Jurkat, Clone E6-1 (cell line): ENCODE data around the gene TRIP13.
A peak's percentile ranks its signal among the peaks of the same experiment; 100 is the strongest.

ENCODE experiments used
- DNase-seq: peaks from one replicate; pipeline ENCODE4 v3.0.0-alpha.2; 2011; ENCODE audit warnings: low read depth, low spot score
- H3K4me3 ChIP-seq: 2 replicates; pipeline ENCODE4 v1.5.1; 2011; ENCODE audit warnings: mild to moderate bottlenecking, low read length, control low read depth, moderate library complexity

The TRIP13 gene

GRCh38 chr5:944992-945685 lies 52.5 kb downstream of the TRIP13 start:
- H3K4me3 ChIP-seq, result no peak overlapping the region
- DNase-seq, result no peak

GRCh38 chr5:945691-946551 lies 53.2 kb downstream of the TRIP13 start:
- no peak overlapping the region for H3K4me3 ChIP-seq
- DNase-seq, result no peak

- DNase-seq, result no peak
- no peak overlapping the region for H3K4me3 ChIP-seq
These were observed 54.3 kb downstream of the TRIP13 start for GRCh38 chr5:946720-947625.

DNA sequence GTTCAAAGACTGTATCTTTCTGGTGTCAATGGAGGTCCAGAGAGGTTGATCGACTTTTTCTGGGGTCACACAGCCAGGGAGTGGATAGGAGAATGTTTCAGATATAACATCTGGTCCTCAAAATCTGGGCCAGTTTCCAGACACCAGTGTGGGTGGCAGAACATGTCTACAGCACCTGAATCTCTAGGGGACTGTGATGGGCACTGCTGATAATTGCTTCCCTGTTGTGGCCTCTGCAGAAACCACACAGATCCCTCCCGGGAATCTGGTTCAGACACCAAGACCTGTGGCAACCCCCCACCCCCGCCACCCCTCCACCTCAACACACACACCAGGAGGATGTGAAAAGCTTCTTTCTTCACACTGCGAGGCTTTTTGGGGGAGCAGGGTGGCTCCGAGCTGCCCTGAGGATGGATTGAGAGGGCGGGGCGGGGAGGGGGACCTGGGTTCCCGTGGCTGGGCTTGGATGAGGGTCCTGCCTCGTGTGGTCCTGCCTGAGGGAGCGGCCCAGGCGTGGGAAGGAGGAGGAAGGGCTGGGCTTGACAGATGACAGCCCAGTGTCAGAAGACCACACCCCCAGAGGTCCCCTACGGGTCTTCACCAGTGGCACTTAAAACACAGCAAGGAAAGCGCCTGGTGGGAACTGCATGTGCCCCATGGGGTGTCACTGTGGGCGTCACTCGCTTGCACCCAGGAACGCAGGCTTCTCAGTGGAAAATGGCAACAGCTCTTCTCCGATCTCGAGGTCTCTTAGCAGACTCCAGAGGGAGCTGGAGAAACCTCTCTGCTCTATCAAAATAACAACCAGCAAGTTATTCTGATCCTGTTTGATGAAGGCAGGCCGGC lies 55.2 kb downstream of the TRIP13 start:
- DNase-seq, result no peak
- H3K4me3 ChIP-seq, result no peak overlapping the region

DNA sequence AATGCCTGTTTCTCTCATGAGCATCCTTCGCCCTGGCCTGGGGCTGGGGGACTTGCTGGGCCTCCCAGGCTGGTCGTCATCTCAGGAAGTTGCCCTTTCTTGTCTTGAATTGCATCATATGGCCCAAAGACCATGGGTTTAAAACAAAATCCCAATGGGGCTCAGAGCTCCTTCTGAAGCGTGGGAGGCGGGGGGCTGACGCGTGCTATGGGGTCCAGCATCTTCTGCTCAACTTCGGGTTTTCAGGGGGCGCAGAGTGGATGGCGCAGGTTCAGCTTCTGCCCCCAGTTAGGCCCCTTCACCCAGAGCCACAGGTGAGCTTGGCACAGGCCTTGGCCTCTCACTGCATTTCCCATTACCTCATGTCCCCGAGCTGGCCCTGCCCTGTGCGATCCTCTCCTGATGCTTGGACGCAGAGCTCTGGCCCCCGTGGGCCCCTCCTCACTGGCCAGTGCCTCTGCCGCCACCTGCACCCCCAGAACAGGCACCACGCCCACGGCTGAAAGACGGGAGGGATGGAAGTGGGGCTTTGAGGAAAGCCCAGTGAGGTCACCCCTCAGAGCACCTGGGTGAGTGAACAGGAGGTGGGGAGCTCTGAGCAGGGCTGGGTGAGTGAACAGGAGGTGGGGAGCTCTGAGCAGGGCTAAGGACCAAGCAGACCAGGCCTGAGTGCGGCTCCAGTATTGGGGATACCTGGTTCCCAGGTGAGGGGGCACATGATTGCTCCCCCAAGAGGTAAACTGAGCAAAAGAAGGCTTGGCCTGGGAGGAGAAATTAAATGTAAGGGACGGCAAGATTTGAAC lies 56.0 kb downstream of the TRIP13 start:
- no peak for DNase-seq
- no peak overlapping the region for H3K4me3 ChIP-seq

DNA sequence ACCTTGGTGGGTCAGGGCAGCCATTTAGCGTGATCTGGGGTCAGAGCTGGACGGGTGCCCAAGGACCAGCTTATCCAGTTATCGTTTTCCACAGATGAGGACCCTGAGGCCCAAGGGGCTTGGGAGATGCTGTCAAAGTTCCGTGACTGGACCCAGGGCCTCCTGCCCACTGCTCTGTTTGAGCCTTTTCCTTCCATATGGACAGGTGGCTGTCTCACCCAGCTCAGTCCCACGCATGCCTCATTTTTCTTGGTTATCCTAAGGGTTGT lies 56.5 kb downstream of the TRIP13 start:
- DNase-seq, result no peak
- no peak overlapping the region for H3K4me3 ChIP-seq

- H3K4me3 ChIP-seq, result no peak overlapping the region
- no peak for DNase-seq
These were observed 57.3 kb downstream of the TRIP13 start for GRCh38 chr5:949815-950560.

GRCh38 chr5:951940-952596 lies 59.4 kb downstream of the TRIP13 start:
- no peak for DNase-seq
- H3K4me3 ChIP-seq, result no peak overlapping the region

GRCh38 chr5:952597-953271 lies 60.0 kb downstream of the TRIP13 start:
- no peak overlapping the region for H3K4me3 ChIP-seq
- no peak for DNase-seq

GRCh38 chr5:953535-954449 lies 61.1 kb downstream of the TRIP13 start:
- no peak for DNase-seq
- no peak overlapping the region for H3K4me3 ChIP-seq

GRCh38 chr5:955886-956761 lies 63.4 kb downstream of the TRIP13 start:
- DNase-seq, result no peak
- no peak overlapping the region for H3K4me3 ChIP-seq

GRCh38 chr5:956941-957747 lies 64.5 kb downstream of the TRIP13 start:
- peak; percentile 95 for DNase-seq

DNA sequence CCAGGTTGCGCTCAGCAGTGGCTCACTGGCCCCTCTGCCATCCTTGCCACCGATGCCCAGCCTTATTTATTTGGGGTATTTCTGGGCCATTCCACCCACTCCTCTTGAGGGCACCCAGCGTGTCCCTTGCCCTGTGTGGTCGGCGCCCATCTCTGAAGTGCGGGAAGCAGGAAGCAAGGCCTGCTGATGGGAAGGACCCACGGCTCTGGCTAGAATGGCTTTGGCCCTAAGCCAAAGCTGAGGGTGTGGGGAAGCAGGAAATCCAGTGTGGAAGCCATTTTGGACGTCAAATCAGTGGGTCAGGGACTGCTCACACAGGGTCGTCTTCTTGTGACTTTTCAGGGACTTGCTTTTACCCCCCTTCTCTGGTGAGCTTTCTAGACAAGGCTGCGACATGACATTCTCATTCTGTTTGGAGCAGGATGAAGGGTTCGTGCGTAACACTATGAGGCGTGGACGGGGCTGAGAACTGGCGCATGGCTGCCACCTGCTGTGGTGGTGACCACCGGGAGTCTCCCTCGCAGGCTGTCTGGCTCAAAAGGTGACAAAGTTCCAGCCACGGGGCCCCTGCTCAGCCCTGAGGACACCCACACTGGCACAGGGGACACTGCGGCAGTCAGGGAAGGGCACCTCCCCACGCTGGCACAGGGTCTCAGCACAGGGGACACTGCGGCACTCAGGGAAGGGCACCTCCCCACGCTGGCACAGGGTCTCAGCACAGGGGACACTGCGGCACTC lies 65.2 kb downstream of the TRIP13 start:
- DNase-seq, result peak; percentile 61
- peak overlapping the region; percentile 46 for H3K4me3 ChIP-seq

More at GRCh38 chr5:956941-957747, 64.5 kb downstream of the TRIP13 start:
- H3K4me3 ChIP-seq, result no peak overlapping the region; the same call in 1 of the 2 replicates
